OCI-LY1 (cell line): ENCODE measurements around the gene ACER1.

Experiments
- EZH2 ChIP-seq: fragments of 200-600 bp; sonication (generic), shearing (Covaris generic); IDR thresholded peaks from 2 replicates; pipeline ENCODE4 v1.8.0; 2017; ENCODE audit warnings: borderline replicate concordance, mixed run types, mild to moderate bottlenecking, antibody characterized with exemption, low read length, moderate library complexity, mixed read lengths
- TF ChIP-seq, protein P1 (sequence below): fragments of 200-600 bp; sonication (generic), shearing (Covaris generic); IDR thresholded peaks from 2 replicates; pipeline ENCODE4 v1.5.1; 2017; ENCODE audit warnings: mild to moderate bottlenecking, antibody characterized with exemption, low read length, moderate library complexity, mixed read lengths

DNA sequence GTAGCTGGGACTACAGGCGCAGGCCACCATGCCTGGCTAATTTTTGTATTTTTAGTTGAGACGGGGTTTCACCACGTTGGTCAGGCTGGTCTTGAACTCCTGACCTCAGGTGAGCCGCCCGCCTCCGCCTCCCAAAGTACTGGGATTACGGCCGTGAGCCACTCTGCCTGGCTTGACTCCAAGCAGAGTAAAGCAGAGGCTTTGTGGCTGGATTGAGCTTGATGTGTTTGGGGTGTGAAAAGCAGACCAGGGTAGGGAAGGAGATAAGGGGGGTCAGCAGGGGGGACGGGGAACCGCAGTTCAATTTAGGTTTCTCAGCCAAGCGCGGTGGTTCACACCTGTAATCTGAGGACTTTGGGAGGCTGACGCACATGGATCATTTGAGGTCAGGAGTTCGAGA is 23.8 kb upstream of the ACER1 start:
- TF ChIP-seq, protein P1, sequence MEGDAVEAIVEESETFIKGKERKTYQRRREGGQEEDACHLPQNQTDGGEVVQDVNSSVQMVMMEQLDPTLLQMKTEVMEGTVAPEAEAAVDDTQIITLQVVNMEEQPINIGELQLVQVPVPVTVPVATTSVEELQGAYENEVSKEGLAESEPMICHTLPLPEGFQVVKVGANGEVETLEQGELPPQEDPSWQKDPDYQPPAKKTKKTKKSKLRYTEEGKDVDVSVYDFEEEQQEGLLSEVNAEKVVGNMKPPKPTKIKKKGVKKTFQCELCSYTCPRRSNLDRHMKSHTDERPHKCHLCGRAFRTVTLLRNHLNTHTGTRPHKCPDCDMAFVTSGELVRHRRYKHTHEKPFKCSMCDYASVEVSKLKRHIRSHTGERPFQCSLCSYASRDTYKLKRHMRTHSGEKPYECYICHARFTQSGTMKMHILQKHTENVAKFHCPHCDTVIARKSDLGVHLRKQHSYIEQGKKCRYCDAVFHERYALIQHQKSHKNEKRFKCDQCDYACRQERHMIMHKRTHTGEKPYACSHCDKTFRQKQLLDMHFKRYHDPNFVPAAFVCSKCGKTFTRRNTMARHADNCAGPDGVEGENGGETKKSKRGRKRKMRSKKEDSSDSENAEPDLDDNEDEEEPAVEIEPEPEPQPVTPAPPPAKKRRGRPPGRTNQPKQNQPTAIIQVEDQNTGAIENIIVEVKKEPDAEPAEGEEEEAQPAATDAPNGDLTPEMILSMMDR = no peak
- no peak for TF ChIP-seq EZH2
